Measurements from ENCODE around the gene BGLAP.
"Not testable (repeated sequence)": the region's sequence is repeated elsewhere in the genome, so short reads cannot be mapped to it uniquely, and the experiment has no call there.

BGLAP gene

DNA sequence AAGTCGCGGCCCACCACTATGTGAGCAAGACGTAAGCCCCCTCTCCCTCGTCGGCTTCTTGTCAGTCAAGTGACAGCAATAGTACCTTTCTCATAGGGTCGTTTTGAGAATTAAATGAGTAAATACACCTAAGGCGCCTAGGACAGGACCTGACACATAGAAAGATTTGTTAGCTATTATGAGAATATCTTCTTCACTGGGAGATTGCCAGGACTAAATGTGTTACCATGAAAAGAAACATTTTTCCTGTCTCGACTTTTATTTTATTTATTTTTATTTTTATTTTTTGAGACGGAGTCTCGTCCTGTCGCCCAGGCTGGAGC, 28.4 kb upstream of the BGLAP start:
- H3K9me3 ChIP-seq (ENCODE audit: low read length): no peaks in the 10 kb centered on the region
- no peaks in the 10 kb centered on the region for H3K27me3 ChIP-seq (ENCODE audit: insufficient read depth, low read length)
- peaks cover 31% of the 10 kb centered on the region for H3K36me3 ChIP-seq (ENCODE audit: insufficient read depth, low read length)

GRCh38 chr1:156214024-156214748, 27.8 kb upstream of the BGLAP start:
- no peaks in the 10 kb centered on the region for H3K27me3 ChIP-seq (ENCODE audit: insufficient read depth, low read length)
- H3K9me3 ChIP-seq (ENCODE audit: low read length): no peaks in the 10 kb centered on the region
- H2AFZ ChIP-seq (ENCODE audit: low read depth, low read length): no peak overlapping the region
- H3K36me3 ChIP-seq (ENCODE audit: insufficient read depth, low read length): peaks cover 27% of the 10 kb centered on the region
- H3K4me1 ChIP-seq (ENCODE audit: insufficient read depth, low read length): peaks cover 10% of the 10 kb centered on the region
- H3K4me3 ChIP-seq (ENCODE audit: low read length): peak overlapping the region; percentile 99

More for the DNA sequence above, 28.4 kb upstream of the BGLAP start:
- peak overlapping the region; percentile 99 for H3K4me3 ChIP-seq (ENCODE audit: low read length)
- peaks cover 10% of the 10 kb centered on the region for H3K4me1 ChIP-seq (ENCODE audit: insufficient read depth, low read length)
- H2AFZ ChIP-seq (ENCODE audit: low read depth, low read length): peak overlapping the region; percentile 35

DNA sequence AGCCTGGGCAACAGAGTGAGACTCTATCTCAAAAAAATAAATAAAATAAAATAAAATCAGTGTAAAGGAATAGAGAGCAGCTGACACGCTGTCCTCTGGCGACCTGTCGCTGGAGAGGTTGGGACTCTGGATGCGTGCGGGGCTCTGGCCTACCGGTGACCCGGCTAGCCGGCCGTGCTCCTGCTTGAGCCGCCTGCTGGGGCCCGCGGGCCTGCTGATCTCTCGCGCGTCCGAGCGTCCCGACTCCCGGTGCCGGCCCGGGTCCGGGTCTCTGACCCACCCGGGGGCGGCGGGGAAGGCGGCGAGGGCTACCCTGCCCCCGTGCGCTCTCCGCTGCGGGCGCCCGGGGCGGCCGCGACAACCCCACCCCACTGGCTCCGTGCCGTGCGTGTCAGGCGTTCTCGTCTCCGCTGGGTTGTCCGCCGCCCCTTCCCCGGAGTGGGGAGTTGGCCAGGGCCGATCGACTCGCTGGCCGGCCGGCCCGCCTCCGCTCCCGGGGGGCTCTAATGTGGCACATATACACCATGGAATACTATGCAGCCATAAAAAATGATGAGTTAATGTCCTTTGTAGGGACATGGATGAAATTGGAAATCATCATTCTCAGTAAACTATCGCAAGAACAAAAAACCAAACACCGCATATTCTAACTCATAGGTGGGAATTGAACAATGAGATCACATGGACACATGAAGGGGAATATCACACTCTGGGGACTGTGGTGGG, 25.5 kb upstream of the BGLAP start:
- H3K4me3 ChIP-seq (ENCODE audit: low read length); H3K4me1 ChIP-seq (ENCODE audit: insufficient read depth, low read length); H3K27me3 ChIP-seq (ENCODE audit: insufficient read depth, low read length); H3K9me3 ChIP-seq (ENCODE audit: low read length); H2AFZ ChIP-seq (ENCODE audit: low read depth, low read length): not testable (repeated sequence)
- H3K36me3 ChIP-seq (ENCODE audit: insufficient read depth, low read length): peaks cover 21% of the 10 kb centered on the region

- Histone ChIP-seq H3K4me3 (ENCODE audit: low read length) (no peak overlapping the region), H3K9me3 (ENCODE audit: low read length) (no peaks in the 10 kb centered on the region), H3K4me1 (ENCODE audit: insufficient read depth, low read length) (peaks cover 3% of the 10 kb centered on the region), H2AFZ (ENCODE audit: low read depth, low read length) (no peak overlapping the region), H3K27me3 (ENCODE audit: insufficient read depth, low read length) (no peaks in the 10 kb centered on the region), H3K36me3 (ENCODE audit: insufficient read depth, low read length) (peaks cover 26% of the 10 kb centered on the region)
Observed at GRCh38 chr1:156217871-156218270, 24.1 kb upstream of the BGLAP start.

GRCh38 chr1:156220226-156220625, 21.8 kb upstream of the BGLAP start:
- Histone ChIP-seq H3K4me3 (ENCODE audit: low read length) (no peak overlapping the region), H3K27me3 (ENCODE audit: insufficient read depth, low read length) (no peaks in the 10 kb centered on the region), H3K36me3 (ENCODE audit: insufficient read depth, low read length) (peaks cover 32% of the 10 kb centered on the region), H3K9me3 (ENCODE audit: low read length) (no peaks in the 10 kb centered on the region), H3K4me1 (ENCODE audit: insufficient read depth, low read length) (peaks cover under 1% of the 10 kb centered on the region), H2AFZ (ENCODE audit: low read depth, low read length) (no peak overlapping the region)

GRCh38 chr1:156221986-156222692, 19.8 kb upstream of the BGLAP start:
- no peaks in the 10 kb centered on the region for H3K27me3 ChIP-seq (ENCODE audit: insufficient read depth, low read length)

DNA sequence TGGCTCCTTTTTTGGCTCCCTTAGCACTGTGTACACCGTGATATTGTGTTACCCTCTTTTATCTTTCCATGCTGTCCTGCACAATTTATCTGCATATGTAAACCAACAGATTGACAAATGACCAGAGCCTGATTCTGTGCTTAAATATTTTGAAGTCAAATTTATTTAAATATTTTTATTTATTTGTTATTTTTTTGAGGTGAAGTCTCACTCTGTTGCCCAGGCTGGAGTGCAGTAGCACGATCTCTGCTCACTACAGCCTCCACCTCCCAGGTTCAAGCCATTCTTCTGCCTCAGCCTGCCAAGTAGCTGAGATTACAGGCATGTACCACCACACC, 16.3 kb upstream of the BGLAP start:
- no peaks in the 10 kb centered on the region for H3K27me3 ChIP-seq (ENCODE audit: insufficient read depth, low read length)
- H3K4me3 ChIP-seq (ENCODE audit: low read length): no peak overlapping the region
- no peak overlapping the region for H2AFZ ChIP-seq (ENCODE audit: low read depth, low read length)
- H3K36me3 ChIP-seq (ENCODE audit: insufficient read depth, low read length): peaks cover 52% of the 10 kb centered on the region
- H3K4me1 ChIP-seq (ENCODE audit: insufficient read depth, low read length): peaks cover 2% of the 10 kb centered on the region
- H3K9me3 ChIP-seq (ENCODE audit: low read length): no peaks in the 10 kb centered on the region

More at GRCh38 chr1:156221986-156222692, 19.8 kb upstream of the BGLAP start:
- Histone ChIP-seq H3K4me1 (ENCODE audit: insufficient read depth, low read length) (peaks cover 2% of the 10 kb centered on the region), H3K9me3 (ENCODE audit: low read length) (no peaks in the 10 kb centered on the region), H2AFZ (ENCODE audit: low read depth, low read length) (no peak overlapping the region), H3K36me3 (ENCODE audit: insufficient read depth, low read length) (peaks cover 37% of the 10 kb centered on the region), H3K4me3 (ENCODE audit: low read length) (no peak overlapping the region)

- peaks cover 47% of the 10 kb centered on the region for H3K36me3 ChIP-seq (ENCODE audit: insufficient read depth, low read length)
- no peaks in the 10 kb centered on the region for H3K9me3 ChIP-seq (ENCODE audit: low read length)
- H3K4me3 ChIP-seq (ENCODE audit: low read length): no peak overlapping the region
- H2AFZ ChIP-seq (ENCODE audit: low read depth, low read length): no peak overlapping the region
- peaks cover 2% of the 10 kb centered on the region for H3K4me1 ChIP-seq (ENCODE audit: insufficient read depth, low read length)
- no peaks in the 10 kb centered on the region for H3K27me3 ChIP-seq (ENCODE audit: insufficient read depth, low read length)
Observed at GRCh38 chr1:156226116-156226538, 15.9 kb upstream of the BGLAP start.

GRCh38 chr1:156226782-156227181, 15.2 kb upstream of the BGLAP start:
- H3K4me3 ChIP-seq (ENCODE audit: low read length): no peak overlapping the region
- H2AFZ ChIP-seq (ENCODE audit: low read depth, low read length): no peak overlapping the region
- H3K36me3 ChIP-seq (ENCODE audit: insufficient read depth, low read length): peaks cover 43% of the 10 kb centered on the region
- no peaks in the 10 kb centered on the region for H3K27me3 ChIP-seq (ENCODE audit: insufficient read depth, low read length)
- no peaks in the 10 kb centered on the region for H3K9me3 ChIP-seq (ENCODE audit: low read length)
- peaks cover 2% of the 10 kb centered on the region for H3K4me1 ChIP-seq (ENCODE audit: insufficient read depth, low read length)

- H3K36me3 ChIP-seq (ENCODE audit: insufficient read depth, low read length): peaks cover 41% of the 10 kb centered on the region
- H3K4me3 ChIP-seq (ENCODE audit: low read length): no peak overlapping the region
- no peak overlapping the region for H2AFZ ChIP-seq (ENCODE audit: low read depth, low read length)
- H3K27me3 ChIP-seq (ENCODE audit: insufficient read depth, low read length): no peaks in the 10 kb centered on the region
- peaks cover 2% of the 10 kb centered on the region for H3K4me1 ChIP-seq (ENCODE audit: insufficient read depth, low read length)
- H3K9me3 ChIP-seq (ENCODE audit: low read length): no peaks in the 10 kb centered on the region
Observed at GRCh38 chr1:156228501-156228900, 13.5 kb upstream of the BGLAP start.

GRCh38 chr1:156229809-156230472, 12.0 kb upstream of the BGLAP start:
- Histone ChIP-seq H2AFZ (ENCODE audit: low read depth, low read length) (no peak overlapping the region), H3K4me3 (ENCODE audit: low read length) (no peak overlapping the region), H3K27me3 (ENCODE audit: insufficient read depth, low read length) (no peaks in the 10 kb centered on the region), H3K36me3 (ENCODE audit: insufficient read depth, low read length) (peaks cover 41% of the 10 kb centered on the region), H3K9me3 (ENCODE audit: low read length) (no peaks in the 10 kb centered on the region), H3K4me1 (ENCODE audit: insufficient read depth, low read length) (peaks cover 2% of the 10 kb centered on the region)

DNA sequence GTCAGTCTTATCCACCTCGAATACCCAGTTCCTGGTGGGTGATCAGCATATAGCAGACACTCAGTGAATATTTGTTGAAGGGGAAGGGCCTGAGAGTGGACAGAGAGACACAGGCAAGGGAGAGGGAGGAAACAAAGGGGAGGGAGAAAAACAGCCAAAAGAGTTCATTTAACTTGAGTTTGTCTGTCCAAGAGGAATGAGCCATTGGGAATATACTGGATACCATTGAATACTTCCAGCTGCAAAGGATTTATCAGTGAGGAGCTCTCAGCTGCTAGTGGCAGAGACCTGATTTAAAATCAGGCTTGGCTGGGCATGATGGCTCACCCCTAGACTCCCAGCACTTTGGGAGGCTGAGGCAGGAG, 11.5 kb upstream of the BGLAP start:
- Histone ChIP-seq H3K4me3 (ENCODE audit: low read length) (no peak overlapping the region), H3K36me3 (ENCODE audit: insufficient read depth, low read length) (peaks cover 41% of the 10 kb centered on the region), H3K9me3 (ENCODE audit: low read length) (no peaks in the 10 kb centered on the region), H3K4me1 (ENCODE audit: insufficient read depth, low read length) (no peaks in the 10 kb centered on the region), H3K27me3 (ENCODE audit: insufficient read depth, low read length) (no peaks in the 10 kb centered on the region), H2AFZ (ENCODE audit: low read depth, low read length) (no peak overlapping the region)
